ACC112 (cell line): ENCODE measurements around the gene TMEM255A.

Experiments
- H2AFZ ChIP-seq: fragments of 200-600 bp; sonication (generic); one replicate; pipeline ENCODE4 v1.6.0; 2017; ENCODE audit warnings: antibody characterized with exemption, low read length; ENCODE audit not compliant: unreplicated experiment
- H3K27ac ChIP-seq: fragments of 200-600 bp; sonication (generic); 2 replicates; pipeline ENCODE4 v1.5.1; 2014; ENCODE audit warnings: low read depth, mild to moderate bottlenecking, antibody characterized with exemption, low read length, moderate library complexity
- H3K27me3 ChIP-seq: fragments of 200-600 bp; sonication (generic); 2 replicates; pipeline ENCODE4 v1.6.1; 2014; ENCODE audit warnings: mild to moderate bottlenecking, antibody characterized with exemption, low read length, moderate library complexity, mixed read lengths; ENCODE audit not compliant: insufficient read depth
- H3K36me3 ChIP-seq: fragments of 200-600 bp; sonication (generic); 2 replicates; pipeline ENCODE4 v1.6.1; 2016; ENCODE audit warnings: mild to moderate bottlenecking, antibody characterized with exemption, low read length, moderate library complexity, mixed read lengths; ENCODE audit not compliant: insufficient read depth
- H3K4me1 ChIP-seq: fragments of 200-600 bp; sonication (generic); one replicate; pipeline ENCODE4 v1.6.1; 2016; ENCODE audit warnings: low read length, mixed read lengths; ENCODE audit not compliant: insufficient read depth, unreplicated experiment, control insufficient read depth
- H3K4me3 ChIP-seq: fragments of 200-600 bp; sonication (generic); 2 replicates; pipeline ENCODE4 v1.5.1; 2014; ENCODE audit warnings: mild to moderate bottlenecking, low read depth, low read length
- H3K79me2 ChIP-seq: fragments of 200-600 bp; sonication (generic); one replicate; pipeline ENCODE4 v1.6.0; 2016; ENCODE audit warnings: low read length; ENCODE audit not compliant: control insufficient read depth, unreplicated experiment, insufficient read depth

TMEM255A gene

DNA sequence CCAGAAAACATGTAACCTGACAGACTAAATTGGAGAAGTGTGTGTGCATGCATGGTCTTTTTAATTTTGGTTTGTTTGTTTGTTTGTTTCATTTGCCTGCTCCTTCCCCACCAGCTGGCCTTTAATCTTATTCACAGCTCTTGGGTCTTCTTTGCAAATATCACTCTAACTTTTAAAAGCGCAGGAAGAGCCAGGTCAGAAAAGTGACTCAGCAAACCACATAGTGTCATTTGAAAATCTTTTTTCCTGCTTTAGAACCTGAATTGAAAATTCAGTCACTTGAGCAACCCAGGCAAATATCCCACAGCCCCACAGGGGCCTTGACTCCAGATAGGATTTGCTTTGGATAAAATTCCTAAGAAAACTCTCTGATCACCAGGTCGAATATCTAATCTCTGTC lies 4.6 kb downstream of the TMEM255A start:
- no peaks in the 10 kb centered on the region for H3K36me3 ChIP-seq
- H3K27ac ChIP-seq = no peak overlapping the region
- H3K4me3 ChIP-seq = no peak overlapping the region
- no peaks in the 10 kb centered on the region for H3K79me2 ChIP-seq
- peaks cover 5% of the 10 kb centered on the region for H3K4me1 ChIP-seq
- no peak overlapping the region for H2AFZ ChIP-seq
- peaks cover 24% of the 10 kb centered on the region for H3K27me3 ChIP-seq

DNA sequence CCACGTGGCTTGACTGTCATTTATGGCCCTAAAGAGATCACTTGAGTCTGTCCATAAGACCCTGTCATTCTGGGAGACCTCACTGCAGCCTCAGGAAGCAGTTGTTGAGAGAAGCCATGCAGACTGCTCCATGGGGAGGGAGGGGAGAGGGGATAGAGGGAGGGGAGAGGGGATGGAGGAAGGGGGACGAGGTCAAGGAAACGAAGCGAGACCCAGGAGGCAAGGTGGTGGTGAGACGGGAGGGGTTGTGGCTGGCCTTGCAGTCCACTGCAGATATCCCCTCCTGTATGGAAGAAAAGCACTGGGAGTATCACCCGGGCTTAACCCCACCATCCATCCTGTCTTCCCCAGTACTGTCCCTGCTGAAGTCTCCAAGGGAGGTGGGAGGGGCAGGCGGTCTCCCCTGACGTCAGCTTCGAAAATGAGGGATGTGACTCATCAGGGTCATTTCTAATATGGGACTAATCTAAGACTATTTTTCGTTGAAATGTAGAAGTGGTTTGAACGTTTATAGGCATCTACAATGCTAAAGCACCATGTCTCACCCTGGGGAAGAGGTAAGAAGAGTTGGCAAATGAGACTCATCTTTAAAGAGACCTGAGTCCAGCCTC lies 5.6 kb downstream of the TMEM255A start:
- Histone ChIP-seq H3K4me1 (peaks cover 5% of the 10 kb centered on the region), H3K36me3 (no peaks in the 10 kb centered on the region), H2AFZ (no peak overlapping the region), H3K27ac (no peak overlapping the region), H3K79me2 (no peaks in the 10 kb centered on the region), H3K27me3 (peaks cover 19% of the 10 kb centered on the region), H3K4me3 (no peak overlapping the region)

DNA sequence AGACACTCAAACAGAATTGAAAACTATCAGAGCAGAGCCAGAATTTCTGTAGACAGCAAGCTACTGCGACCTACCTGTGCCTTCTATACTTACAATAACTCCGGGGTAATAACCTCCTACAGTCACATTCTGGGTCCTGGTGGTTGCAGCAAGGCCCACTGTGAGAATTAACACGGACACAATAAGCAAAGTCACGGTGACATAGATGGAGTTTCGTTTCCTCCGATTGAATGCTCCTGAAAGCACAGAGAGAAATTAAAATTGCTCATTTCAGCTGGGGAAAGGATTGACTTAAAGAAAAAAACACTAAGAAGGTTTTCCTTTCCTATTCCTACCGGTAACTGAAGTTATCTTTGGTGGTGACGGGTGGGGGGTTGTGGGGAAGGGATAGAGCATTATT lies 7.0 kb downstream of the TMEM255A start:
- H3K4me1 ChIP-seq = peaks cover 5% of the 10 kb centered on the region
- H3K79me2 ChIP-seq = no peaks in the 10 kb centered on the region
- H3K27me3 ChIP-seq = peaks cover 17% of the 10 kb centered on the region
- no peaks in the 10 kb centered on the region for H3K36me3 ChIP-seq
- no peak overlapping the region for H3K27ac ChIP-seq
- no peak overlapping the region for H2AFZ ChIP-seq
- H3K4me3 ChIP-seq = no peak overlapping the region

DNA sequence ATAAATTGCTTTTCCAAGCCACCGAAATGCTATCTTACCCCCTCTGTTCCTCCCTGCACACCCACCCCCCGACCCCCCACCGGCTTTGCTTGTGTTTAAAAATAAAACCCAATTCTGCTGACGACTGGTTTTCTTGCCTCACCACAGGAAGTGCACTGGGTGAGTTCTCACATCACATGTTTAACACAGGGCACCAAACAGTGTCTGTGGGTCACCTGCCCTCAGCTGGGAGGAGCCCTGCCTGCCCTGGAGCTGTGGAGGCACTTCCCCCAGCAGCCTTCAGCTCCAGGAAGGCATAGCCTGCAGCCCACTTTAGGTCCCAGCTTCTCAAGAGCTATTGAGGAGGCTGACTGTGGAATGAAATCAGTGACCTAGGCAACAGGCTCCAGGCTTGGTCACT lies 8.8 kb downstream of the TMEM255A start:
- Histone ChIP-seq H3K4me1 (peaks cover 5% of the 10 kb centered on the region), H3K27ac (no peak overlapping the region), H3K27me3 (no peaks in the 10 kb centered on the region), H3K79me2 (no peaks in the 10 kb centered on the region), H2AFZ (no peak overlapping the region), H3K4me3 (no peak overlapping the region), H3K36me3 (no peaks in the 10 kb centered on the region)

DNA sequence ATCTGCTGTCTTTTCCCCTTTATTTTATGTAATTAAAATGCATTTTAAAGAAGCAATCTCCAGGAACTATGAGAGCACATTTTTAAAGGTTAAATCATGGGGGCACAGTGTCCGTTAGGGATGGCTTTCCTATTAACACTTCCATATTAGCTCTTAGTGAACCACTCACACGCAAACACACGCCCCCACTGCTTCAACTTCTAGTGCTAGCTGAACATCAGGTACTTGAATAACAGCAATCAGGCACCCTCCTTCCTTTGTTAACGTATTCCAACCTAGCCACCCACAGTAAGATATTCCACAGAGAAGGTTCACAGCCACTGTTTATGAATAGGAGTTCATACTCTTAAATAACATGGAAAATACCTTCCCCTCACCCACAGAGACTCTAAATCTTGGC lies 9.3 kb downstream of the TMEM255A start:
- no peaks in the 10 kb centered on the region for H3K36me3 ChIP-seq
- H3K27ac ChIP-seq = no peak overlapping the region
- no peaks in the 10 kb centered on the region for H3K79me2 ChIP-seq
- H3K4me1 ChIP-seq = peaks cover 5% of the 10 kb centered on the region
- no peak overlapping the region for H2AFZ ChIP-seq
- no peak overlapping the region for H3K4me3 ChIP-seq
- no peaks in the 10 kb centered on the region for H3K27me3 ChIP-seq

DNA sequence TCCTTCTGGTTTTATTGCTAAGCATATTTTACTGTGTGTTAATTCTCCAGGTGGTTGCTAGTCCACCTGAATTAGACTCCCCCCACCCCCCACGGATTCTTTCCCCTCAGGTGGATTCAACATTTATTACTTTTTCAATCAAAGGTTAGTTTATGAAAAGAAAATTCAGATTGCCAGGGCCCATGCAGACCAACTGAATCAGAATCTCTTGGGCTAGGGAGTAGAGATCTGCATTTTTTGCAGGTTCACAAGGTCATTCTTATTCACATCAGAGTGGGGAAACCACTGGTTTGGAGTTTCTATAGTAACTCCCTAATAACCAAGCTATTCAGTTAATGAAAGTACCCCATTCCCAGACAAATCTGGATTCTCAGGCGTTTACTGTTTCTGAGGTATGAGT lies 9.8 kb downstream of the TMEM255A start:
- Histone ChIP-seq H3K79me2 (no peaks in the 10 kb centered on the region), H3K4me3 (no peak overlapping the region), H2AFZ (no peak overlapping the region), H3K27me3 (no peaks in the 10 kb centered on the region), H3K27ac (no peak overlapping the region), H3K36me3 (no peaks in the 10 kb centered on the region), H3K4me1 (peaks cover under 1% of the 10 kb centered on the region)

DNA sequence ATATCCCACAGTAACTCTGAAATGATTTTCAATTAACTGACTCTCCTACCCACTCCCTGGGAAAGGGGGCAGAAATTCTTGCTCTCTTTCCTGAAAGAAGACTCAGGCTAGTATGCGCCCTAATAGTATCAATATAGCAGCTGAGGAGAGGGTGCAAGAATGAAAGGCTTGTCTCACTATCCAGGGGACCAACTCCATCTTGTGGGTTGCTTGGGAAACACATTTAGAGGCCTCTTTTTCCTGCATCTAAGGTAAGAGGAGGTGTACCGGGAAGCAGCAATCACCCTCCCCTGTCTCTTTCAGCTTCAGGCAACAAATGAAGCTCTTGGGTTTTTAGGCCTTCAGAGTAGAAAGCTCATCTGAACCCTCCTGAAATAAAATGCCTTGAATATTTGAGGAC lies 11.3 kb downstream of the TMEM255A start:
- H3K79me2 ChIP-seq = no peaks in the 10 kb centered on the region
- H3K27ac ChIP-seq = no peak overlapping the region
- H3K27me3 ChIP-seq = no peaks in the 10 kb centered on the region
- no peaks in the 10 kb centered on the region for H3K4me1 ChIP-seq
- no peaks in the 10 kb centered on the region for H3K36me3 ChIP-seq
- H3K4me3 ChIP-seq = no peak overlapping the region
- no peak overlapping the region for H2AFZ ChIP-seq

DNA sequence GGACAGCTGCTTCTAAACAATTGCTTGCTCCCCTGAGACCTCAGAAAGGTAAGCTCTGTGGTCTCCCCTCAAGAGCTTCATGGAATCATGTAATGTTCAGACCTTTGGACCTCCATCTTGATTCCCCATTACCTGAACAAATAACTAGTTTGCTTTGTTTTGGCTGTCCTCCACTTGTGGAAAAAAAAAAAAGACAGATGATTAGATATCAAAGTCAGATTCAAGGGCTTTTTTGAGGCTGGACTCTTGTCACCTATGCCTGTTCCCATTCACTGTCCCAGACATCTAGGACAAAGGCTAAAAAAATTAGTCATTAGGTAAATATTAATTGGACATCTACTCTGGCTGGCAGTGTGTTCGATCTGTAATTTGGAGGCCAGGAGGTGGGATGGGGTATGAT lies 13.3 kb downstream of the TMEM255A start:
- H3K4me1 ChIP-seq = no peaks in the 10 kb centered on the region
- H3K4me3 ChIP-seq = no peak overlapping the region
- no peak overlapping the region for H3K27ac ChIP-seq
- no peaks in the 10 kb centered on the region for H3K27me3 ChIP-seq
- H2AFZ ChIP-seq = no peak overlapping the region
- H3K36me3 ChIP-seq = no peaks in the 10 kb centered on the region
- no peaks in the 10 kb centered on the region for H3K79me2 ChIP-seq

DNA sequence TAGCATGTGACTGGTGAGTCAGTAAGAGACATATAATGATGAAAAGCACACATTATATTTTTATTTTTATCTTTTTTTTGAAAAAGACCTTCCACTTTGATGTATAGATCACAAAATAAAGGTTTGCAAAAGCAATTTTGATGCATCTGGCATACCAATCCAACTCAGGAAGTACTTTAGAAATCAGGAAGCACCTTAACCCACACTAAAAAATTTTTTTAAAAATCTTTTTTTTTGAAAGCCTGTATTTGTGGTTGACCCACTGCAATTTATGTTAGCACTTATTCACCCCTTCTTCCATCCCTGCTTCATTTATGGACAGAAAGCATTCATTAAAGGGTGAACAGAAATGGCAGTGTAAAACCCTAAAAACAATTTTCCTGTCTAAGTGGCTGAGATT lies 16.6 kb downstream of the TMEM255A start:
- Histone ChIP-seq H3K27ac (no peak overlapping the region), H3K36me3 (no peaks in the 10 kb centered on the region), H3K79me2 (no peaks in the 10 kb centered on the region), H3K4me1 (no peaks in the 10 kb centered on the region), H2AFZ (no peak overlapping the region), H3K4me3 (no peak overlapping the region), H3K27me3 (no peaks in the 10 kb centered on the region)

DNA sequence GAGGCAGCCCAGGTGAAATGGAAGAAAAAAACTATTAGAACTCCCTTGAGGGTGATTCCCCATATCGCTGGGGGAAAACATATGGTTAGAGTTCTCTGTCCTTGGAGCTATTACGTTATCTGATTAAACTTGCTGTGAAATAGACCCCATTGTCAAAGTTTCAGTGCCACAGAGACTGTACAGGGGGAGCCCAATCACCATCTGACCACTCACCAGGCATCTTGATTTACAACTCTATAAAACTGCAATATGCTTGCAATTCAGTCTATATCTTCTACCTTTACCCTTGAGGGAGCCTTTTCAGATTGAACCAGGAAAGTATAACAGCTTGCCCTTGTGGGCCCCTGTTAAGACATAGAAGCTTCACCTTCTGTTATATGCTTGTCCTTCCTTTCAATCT lies 18.2 kb downstream of the TMEM255A start:
- Histone ChIP-seq H3K4me3 (no peak overlapping the region), H3K27ac (no peak overlapping the region), H3K79me2 (no peaks in the 10 kb centered on the region), H3K27me3 (no peaks in the 10 kb centered on the region), H3K36me3 (no peaks in the 10 kb centered on the region), H3K4me1 (no peaks in the 10 kb centered on the region), H2AFZ (no peak overlapping the region)

DNA sequence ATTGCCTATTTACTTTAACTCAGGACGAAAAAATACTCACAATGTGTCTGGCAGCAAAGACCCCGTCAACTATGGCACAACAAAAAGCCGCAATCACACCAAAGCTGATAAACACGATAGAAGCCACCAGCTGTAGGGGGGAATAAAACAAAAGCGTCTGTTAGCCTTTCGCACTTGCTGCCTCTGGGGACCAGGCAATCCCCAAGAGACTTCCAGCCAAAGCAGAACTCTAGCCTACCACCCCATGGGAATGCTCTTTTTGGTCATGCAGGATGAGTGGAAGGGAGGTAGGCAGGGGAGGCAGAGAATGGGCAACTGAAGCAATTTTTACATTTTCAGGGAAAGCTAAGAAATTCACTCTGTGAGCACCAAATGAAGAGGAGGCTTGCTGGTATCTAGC lies 20.1 kb downstream of the TMEM255A start:
- Histone ChIP-seq H2AFZ (no peak overlapping the region), H3K4me1 (no peaks in the 10 kb centered on the region), H3K36me3 (no peaks in the 10 kb centered on the region), H3K4me3 (no peak overlapping the region), H3K27ac (no peak overlapping the region), H3K79me2 (no peaks in the 10 kb centered on the region), H3K27me3 (no peaks in the 10 kb centered on the region)
